Activated T-helper 1 cell treated with Interleukin-2 at 50 U/mL for 16 hours (primary cell): ENCODE measurements around the gene PTPN3.

Experiments used
- DNase-seq: peaks from one replicate; pipeline ENCODE4 v3.0.0-alpha.2; 2020; ENCODE audit warnings: low read depth

Gene PTPN3

DNA sequence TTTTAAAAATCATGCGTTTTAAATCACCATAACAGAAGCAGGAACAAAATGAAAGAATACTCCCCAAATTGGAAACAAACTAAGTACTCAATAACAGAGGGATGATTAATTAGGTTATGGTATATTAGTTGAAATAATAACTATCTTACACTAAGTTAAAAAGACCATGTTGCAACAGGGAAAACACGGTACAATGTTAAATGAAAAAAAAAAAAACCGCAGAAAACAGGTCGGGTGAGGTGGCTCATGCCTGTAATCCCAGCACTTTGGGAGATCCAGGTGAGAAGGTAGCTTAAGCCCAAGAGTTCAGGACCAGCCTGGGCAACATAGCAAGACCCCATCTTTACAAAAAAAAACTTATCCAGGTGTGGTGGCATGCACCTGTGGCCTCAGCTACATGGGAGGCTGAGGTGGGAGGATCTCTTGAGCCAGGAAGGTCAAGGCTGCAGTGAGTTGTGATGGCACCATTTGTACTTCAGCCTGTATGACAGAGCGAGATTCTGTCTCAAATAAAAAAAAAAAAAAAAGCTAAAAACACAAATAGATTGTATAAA lies 2.4 kb upstream of the PTPN3 start:
- no peak for DNase-seq

GRCh38 chr9:109499631-109500410 lies 1.7 kb upstream of the PTPN3 start:
- no peak for DNase-seq

GRCh38 chr9:109499093-109499630 lies 1.1 kb upstream of the PTPN3 start:
- no peak for DNase-seq

GRCh38 chr9:109497226-109498153 lies 617 bp downstream of the PTPN3 start:
- DNase-seq, result no peak

- DNase-seq, result no peak
These were observed 1.3 kb downstream of the PTPN3 start for GRCh38 chr9:109496841-109497225.

DNA sequence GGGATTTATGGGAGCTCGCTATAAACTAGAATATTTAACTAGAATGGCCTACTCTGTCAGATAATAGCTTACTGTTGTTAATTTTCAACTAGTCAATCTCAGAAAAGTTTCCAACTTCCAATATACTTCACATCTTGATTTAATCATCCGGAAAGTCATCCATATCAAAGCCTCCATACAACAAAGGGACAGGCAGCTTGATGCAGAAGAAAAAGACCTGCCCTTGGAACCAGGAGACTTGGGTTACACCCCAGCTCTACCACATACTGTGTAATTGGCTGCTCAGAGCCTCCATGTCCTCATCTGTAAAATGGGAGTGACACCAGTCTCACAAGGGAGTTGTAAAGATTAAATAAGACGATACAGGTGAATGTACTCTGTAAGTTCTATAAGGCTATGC lies 1.9 kb downstream of the PTPN3 start:
- DNase-seq, result no peak

DNA sequence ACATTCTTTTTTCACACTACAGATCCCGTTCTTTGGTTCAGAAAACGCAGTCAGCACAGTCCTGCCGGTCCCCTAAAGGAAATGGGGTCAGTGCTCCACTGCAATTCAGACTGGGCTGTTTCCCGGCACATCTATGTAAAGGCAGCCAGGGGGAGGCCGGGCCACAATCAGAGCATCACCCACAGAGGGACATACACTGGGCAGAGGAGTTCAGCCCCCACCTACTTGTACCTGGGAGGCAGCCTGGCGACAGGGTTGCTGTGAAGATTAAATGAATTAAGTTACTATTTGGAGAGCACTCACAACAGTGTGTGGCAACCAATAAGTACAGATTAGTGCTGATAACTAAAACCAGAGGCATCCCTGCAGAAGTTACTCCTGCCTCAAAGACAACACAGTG lies 4.5 kb downstream of the PTPN3 start:
- no peak for DNase-seq

- DNase-seq, result no peak
These were observed 6.5 kb downstream of the PTPN3 start for GRCh38 chr9:109491590-109491989.

GRCh38 chr9:109488791-109489492 lies 9.2 kb downstream of the PTPN3 start:
- no peak for DNase-seq

DNA sequence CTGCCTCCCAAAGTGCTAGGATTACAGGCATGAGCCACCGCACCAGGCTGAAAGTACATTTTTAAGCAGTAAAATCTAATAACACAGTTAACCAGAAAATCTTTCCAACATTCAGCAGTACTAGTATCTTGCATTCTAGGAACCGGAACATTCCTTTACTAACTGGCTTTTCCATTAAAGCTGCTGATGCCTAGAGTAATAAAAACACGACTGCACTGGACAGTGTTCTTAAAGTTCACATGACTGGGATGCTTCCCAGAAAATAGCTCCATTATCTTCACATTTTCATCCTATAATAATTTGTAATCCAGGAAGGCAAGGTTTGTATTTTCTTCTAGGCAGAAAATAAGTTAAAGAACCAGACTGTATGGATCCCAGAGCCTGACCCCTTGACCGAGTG lies 9.8 kb downstream of the PTPN3 start:
- no peak for DNase-seq

- DNase-seq, result no peak
These were observed 10.9 kb downstream of the PTPN3 start for GRCh38 chr9:109487247-109487646.

DNA sequence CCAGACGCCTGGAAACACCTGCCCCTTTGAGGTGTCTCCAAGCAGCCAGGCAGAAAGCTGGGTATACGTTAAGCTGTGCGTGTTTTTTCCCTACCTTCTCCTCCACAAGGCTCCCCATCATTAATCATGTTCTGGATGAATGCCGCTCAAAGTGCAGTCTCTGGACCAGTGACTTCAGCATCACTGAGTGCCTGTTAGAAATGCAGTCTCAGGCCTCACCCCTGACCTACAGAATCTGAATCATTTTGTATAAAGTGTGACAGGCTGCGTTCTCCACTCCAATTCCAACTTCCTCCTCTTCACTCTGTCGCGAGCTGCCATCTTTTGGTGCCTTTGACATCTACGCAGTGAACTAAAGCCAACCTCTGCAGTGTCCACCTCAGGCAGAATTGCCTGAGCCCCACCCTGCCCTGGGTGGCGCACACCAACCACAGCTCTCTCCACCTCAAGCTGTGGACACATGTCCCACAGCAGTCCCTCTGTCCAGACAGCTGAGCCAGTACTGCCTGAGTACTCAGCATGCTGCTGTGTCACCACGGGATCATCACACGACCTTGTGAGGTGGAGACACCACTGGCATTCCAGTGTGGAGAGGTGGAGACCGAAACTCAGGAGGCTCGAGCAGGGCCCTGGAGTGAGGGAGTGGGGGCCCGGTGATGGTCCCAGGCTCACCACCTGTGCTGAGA lies 14.2 kb downstream of the PTPN3 start:
- no peak for DNase-seq

DNA sequence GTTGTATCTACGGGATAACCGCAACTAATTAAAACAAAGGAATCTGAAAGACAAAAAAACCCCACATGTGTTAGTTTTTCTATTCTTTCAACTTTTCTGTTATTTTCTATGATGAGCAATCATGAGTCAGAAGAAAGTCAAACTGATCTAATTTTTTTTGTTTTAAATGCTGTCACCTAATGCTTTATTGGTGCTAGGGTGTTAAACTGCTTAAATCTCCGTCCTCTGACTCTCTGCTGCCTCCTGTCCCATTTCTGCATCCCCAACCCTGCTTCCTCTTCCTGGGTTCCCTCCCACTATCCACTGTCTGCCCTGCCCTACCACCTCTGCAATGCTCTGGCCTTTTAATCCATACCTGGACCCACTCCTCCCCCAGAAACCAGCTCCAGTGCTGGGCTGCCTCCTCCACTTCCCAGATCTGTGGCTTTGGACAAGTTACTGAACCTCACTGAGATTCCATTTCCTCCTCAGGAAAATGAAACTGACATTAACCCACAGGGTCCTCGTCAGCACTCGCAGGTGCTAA lies 15.7 kb downstream of the PTPN3 start:
- DNase-seq, result no peak

GRCh38 chr9:109481856-109482255 lies 16.3 kb downstream of the PTPN3 start:
- DNase-seq, result no peak

DNA sequence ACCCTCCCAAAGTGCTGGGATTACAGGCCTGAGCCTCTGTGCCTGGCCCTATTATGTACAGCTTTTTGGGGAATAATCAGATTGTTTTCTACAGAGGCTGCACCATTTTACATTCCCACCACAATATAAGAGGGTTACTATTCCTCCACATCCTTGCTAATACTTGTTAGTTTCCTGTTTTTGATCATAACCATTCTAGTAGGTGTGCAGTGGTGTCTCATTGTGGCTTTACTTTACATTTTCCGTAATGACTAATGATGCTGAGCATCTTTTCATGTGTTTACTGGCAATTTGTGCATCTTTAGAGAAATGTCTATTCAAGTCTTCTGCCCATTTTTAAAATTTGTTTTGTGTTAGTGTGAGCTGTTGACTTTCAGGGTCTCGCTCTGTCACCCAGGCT lies 18.3 kb downstream of the PTPN3 start:
- DNase-seq, result no peak

DNA sequence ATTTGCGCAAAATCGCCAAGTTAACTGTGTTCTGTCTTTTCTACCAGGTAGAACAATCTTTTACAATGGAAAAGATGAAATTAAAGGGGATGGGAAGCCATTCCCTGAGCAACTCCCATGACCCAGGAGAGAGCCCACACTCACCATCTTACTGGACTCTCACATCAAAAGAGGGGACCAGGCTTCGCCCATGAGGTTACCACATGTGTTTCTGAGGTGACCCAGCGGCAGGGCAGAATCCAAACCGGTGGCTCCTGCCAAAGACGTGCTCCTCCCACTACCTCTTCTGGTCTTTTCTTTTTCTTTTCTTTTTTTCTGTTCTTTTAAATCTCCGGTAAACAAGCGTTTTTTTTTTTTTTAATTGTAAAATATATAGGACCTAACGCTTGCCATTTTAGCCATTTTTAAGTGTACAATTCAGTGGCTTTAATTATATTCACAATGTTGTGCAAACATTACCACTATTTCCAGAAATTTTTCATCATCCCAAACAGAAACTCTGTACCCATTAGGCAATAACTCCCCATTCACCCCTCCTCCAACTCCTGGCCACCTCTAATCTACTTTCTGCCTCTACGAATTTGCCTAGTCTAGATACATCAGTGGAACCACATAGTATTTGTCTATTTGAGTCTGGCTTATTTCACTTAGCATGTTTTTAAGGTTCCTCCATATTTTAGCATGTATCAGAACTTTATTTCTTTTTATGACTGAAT lies 19.3 kb downstream of the PTPN3 start:
- no peak for DNase-seq

DNA sequence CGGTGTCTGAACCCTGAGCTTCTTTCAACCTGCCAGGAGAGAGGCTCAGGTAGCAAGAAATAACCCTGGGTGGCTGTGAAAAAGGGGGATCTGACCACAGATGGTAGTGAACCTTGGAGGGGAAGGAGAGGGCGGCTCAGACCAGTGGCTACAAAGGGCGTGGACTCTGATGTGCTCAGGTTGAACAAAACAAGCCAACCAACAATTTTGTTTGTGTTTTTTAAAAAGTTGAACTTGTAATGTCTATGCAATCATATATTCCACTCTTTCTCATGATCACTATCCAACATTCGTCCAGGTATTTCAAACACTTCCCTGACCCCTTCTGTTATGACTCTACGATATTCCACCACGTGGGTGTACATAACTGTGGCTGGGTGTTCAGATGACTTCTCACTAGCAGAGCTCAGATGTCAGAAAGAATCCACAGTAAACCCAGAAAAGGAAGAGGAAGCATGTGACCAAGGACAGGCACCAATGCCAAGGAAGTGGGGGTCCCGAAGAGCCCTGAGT lies 20.0 kb downstream of the PTPN3 start:
- DNase-seq, result no peak

DNA sequence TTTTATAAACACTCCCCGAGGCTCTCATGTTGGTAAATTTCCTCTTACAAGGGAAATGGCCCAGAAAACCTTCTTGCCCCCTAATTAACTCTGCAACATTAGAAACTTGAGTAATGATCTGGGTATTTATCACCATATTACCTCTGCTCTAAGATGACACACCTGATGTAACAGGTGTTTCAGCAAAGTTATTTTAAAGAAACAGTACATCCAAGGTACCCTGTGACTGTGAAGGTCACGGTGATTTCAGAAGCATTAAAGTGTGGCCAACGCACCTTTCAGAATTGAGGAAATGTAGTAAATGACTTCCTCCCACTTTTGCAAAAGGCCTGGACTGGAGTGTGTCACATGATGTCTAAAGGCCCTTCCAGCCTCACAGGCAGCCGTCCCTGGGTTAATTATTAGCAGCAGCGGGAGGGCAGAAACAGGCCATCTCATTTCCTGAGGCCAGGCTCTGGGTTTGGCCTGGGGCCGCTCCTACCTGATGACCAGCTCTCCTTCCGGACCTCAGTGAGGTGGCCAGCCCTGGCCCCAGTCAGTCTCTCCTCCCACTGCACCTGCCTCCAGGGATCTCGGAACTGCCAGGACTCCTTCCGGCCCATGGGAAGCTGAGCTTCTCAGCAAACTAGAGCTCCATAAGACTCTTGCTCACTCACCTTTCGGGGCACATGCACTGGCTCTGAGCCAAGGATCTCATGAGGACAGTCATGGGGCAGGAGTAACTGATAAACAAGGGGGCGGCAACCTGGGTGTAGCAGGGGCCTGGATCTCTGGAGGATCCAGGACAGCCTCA lies 20.7 kb downstream of the PTPN3 start:
- no peak for DNase-seq

GRCh38 chr9:109476642-109477257 lies 21.4 kb downstream of the PTPN3 start:
- no peak for DNase-seq
